ENCODE results near the gene MFSD6L.

Gene MFSD6L

GRCh38 chr17:8825802-8826201 is 26.6 kb upstream of the MFSD6L start:
- no peak overlapping the region for H3K4me3 ChIP-seq (ENCODE audit: low read length)
- TF ChIP-seq CTCF (IDR thresholded peaks at IDR 0.05; ENCODE audit: insufficient read depth, low read depth, low read length, missing control alignments), result no peak
- no peak for DNase-seq (ENCODE audit: low read depth)

- no peak for DNase-seq (ENCODE audit: low read depth)
- no peak for TF ChIP-seq CTCF (IDR thresholded peaks at IDR 0.05; ENCODE audit: insufficient read depth, low read depth, low read length, missing control alignments)
- no peak overlapping the region for H3K4me3 ChIP-seq (ENCODE audit: low read length)
Measured at GRCh38 chr17:8823279-8823678, 24.1 kb upstream of the MFSD6L start.

GRCh38 chr17:8822401-8823035 is 23.4 kb upstream of the MFSD6L start:
- no peak for TF ChIP-seq CTCF (IDR thresholded peaks at IDR 0.05; ENCODE audit: insufficient read depth, low read depth, low read length, missing control alignments)
- no peak for DNase-seq (ENCODE audit: low read depth)
- H3K4me3 ChIP-seq (ENCODE audit: low read length), result no peak overlapping the region

GRCh38 chr17:8821446-8822105 is 22.4 kb upstream of the MFSD6L start:
- H3K4me3 ChIP-seq (ENCODE audit: low read length), result no peak overlapping the region
- no peak for DNase-seq (ENCODE audit: low read depth)

GRCh38 chr17:8820311-8821010 is 21.3 kb upstream of the MFSD6L start:
- no peak overlapping the region for H3K4me3 ChIP-seq (ENCODE audit: low read length)
- DNase-seq (ENCODE audit: low read depth), result no peak
- TF ChIP-seq CTCF (IDR thresholded peaks at IDR 0.05; ENCODE audit: insufficient read depth, low read depth, low read length, missing control alignments), result no peak

More at GRCh38 chr17:8821446-8822105, 22.4 kb upstream of the MFSD6L start:
- TF ChIP-seq CTCF (IDR thresholded peaks at IDR 0.05; ENCODE audit: insufficient read depth, low read depth, low read length, missing control alignments), result no peak

- DNase-seq (ENCODE audit: low read depth), result no peak
- TF ChIP-seq CTCF (IDR thresholded peaks at IDR 0.05; ENCODE audit: insufficient read depth, low read depth, low read length, missing control alignments), result no peak
- H3K4me3 ChIP-seq (ENCODE audit: low read length), result no peak overlapping the region
Measured at GRCh38 chr17:8818654-8819330, 19.6 kb upstream of the MFSD6L start.
